ENCODE results near the gene CLCF1. TPM values are rescaled to one million over a fixed set of nuclear protein-coding genes. Genes with fewer than 3 reads are reported as not detected.

CLCF1 gene
- 2.0 and 2.4 TPM in 2 replicates for total RNA-seq

GRCh38 chr11:67372993-67373647 is at the start of gene CLCF1:
TSS of gene CLCF1 (minus strand) at chr11:67373598. CDS start at chr11:67373539, 59 bp downstream.

GRCh38 chr11:67415501-67416304 is 42.3 kb upstream of the CLCF1 start, which contains the start of gene CARNS1:
TSS of gene CARNS1 (plus strand) at chr11:67415678. CDS start at chr11:67416200, 522 bp downstream.

GRCh38 chr11:67401495-67402191 is 28.2 kb upstream of the CLCF1 start, which contains the start of gene PPP1CA:
TSS of gene PPP1CA (minus strand) at chr11:67401858. CDS start at chr11:67401782, 76 bp downstream.

GRCh38 chr11:67391304-67392182 is 18.1 kb upstream of the CLCF1 start, which contains the start of gene RAD9A:
TSS of gene RAD9A (plus strand) at chr11:67391986. CDS start at chr11:67392045, 59 bp downstream.

GRCh38 chr11:67353317-67354074 is 19.9 kb downstream of the CLCF1 start, which contains the start of gene POLD4:
TSS of gene POLD4 (minus strand) at chr11:67353546. CDS start at chr11:67353399, 147 bp downstream.

Other genes with a start within 250 kb of the CLCF1 start
- gene GRK2, start 107.1 kb downstream of the CLCF1 start, total RNA-seq, result 22.9 and 26.1 TPM in 2 replicates
- 18.6 and 25.5 TPM in 2 replicates for gene ANKRD13D, start 84.3 kb downstream of the CLCF1 start, total RNA-seq
- 7.8 and 10.2 TPM in 2 replicates for gene SSH3, start 70.1 kb downstream of the CLCF1 start, total RNA-seq
- gene POLD4, start 20.1 kb downstream of the CLCF1 start, total RNA-seq, result 22.0 and 30.9 TPM in 2 replicates
- gene RAD9A, start 18.4 kb upstream of the CLCF1 start, total RNA-seq, result 4.3 and 4.8 TPM in 2 replicates
- 233 and 254 TPM in 2 replicates for gene PPP1CA, start 28.3 kb upstream of the CLCF1 start, total RNA-seq
- 0.09 and 0.22 TPM in 2 replicates for gene TBC1D10C, start 30.5 kb upstream of the CLCF1 start, total RNA-seq
- 0.09 and 0.22 TPM in 2 replicates for gene CARNS1, start 42.1 kb upstream of the CLCF1 start, total RNA-seq
- gene RPS6KB2, start 54.9 kb upstream of the CLCF1 start, total RNA-seq, result 25.0 and 26.3 TPM in 2 replicates
- 0.11 and 0.43 TPM in 2 replicates for gene PTPRCAP, start 64.1 kb upstream of the CLCF1 start, total RNA-seq
- 122 and 145 TPM in 2 replicates for gene CORO1B, start 69.9 kb upstream of the CLCF1 start, total RNA-seq
- not detected in 2 replicates for gene GPR152, start 79.1 kb upstream of the CLCF1 start, total RNA-seq
- gene CABP4, start 81.8 kb upstream of the CLCF1 start, total RNA-seq, result 1.5 and 2.0 TPM in 2 replicates
- 21.1 and 21.8 TPM in 2 replicates for gene TMEM134, start 95.7 kb upstream of the CLCF1 start, total RNA-seq
- gene AIP, start 109.4 kb upstream of the CLCF1 start, total RNA-seq, result 101 TPM in 2 replicates
- 2.8 and 3.1 TPM in 2 replicates for gene PITPNM1, start 131.8 kb upstream of the CLCF1 start, total RNA-seq
- 10.3 and 23.1 TPM in 2 replicates for gene CDK2AP2, start 134.6 kb upstream of the CLCF1 start, total RNA-seq
- not detected in 2 replicates for gene CABP2, start 149.8 kb upstream of the CLCF1 start, total RNA-seq
- 473 and 682 TPM in 2 replicates for gene GSTP1, start 210.2 kb upstream of the CLCF1 start, total RNA-seq
- 121 and 130 TPM in 2 replicates for gene NDUFV1, start 233.3 kb upstream of the CLCF1 start, total RNA-seq

All from dermis lymphatic vessel endothelial cell (primary cell).